Ectodermal cell (in vitro differentiated cells): ENCODE measurements around the gene UST.
"Not testable (repeated sequence)": the region's sequence is repeated elsewhere in the genome, so short reads cannot be mapped to it uniquely, and the experiment has no call there.

Experiments
- H3K27ac ChIP-seq: 2 replicates; pipeline ENCODE4 v1.7.0; 2013; ENCODE audit warnings: mild to moderate bottlenecking, low read depth, low read length; ENCODE audit not compliant: insufficient read depth, poor library complexity, severe bottlenecking
- H3K27me3 ChIP-seq: 2 replicates; pipeline ENCODE4 v1.7.0; 2013; ENCODE audit warnings: mild to moderate bottlenecking, low read length; ENCODE audit not compliant: insufficient read depth, control insufficient read depth, poor library complexity, severe bottlenecking
- H3K36me3 ChIP-seq: one replicate; pipeline ENCODE4 v1.7.0; 2013; ENCODE audit warnings: low read length; ENCODE audit not compliant: control insufficient read depth, insufficient read depth
- H3K4me1 ChIP-seq: one replicate; pipeline ENCODE4 v1.7.0; 2013; ENCODE audit warnings: low read length; ENCODE audit not compliant: control insufficient read depth, insufficient read depth
- H3K4me3 ChIP-seq: 2 replicates; pipeline ENCODE4 v1.7.0; 2013; ENCODE audit warnings: low read depth, low read length, control low read depth; ENCODE audit not compliant: insufficient read depth
- H3K9me3 ChIP-seq: 2 replicates; pipeline ENCODE4 v1.7.0; 2013; ENCODE audit warnings: mild to moderate bottlenecking, low read length, moderate library complexity; ENCODE audit not compliant: control insufficient read depth
- WGBS, 2 experiments: methylation state at CpG; one replicate each; pipeline ENCODE4 v1.1.7; 2013; ENCODE audit warnings: missing lambda C conversion rate in 2 of 2; 5-methylcytosine and 5-hydroxymethylcytosine counted together

UST gene

DNA sequence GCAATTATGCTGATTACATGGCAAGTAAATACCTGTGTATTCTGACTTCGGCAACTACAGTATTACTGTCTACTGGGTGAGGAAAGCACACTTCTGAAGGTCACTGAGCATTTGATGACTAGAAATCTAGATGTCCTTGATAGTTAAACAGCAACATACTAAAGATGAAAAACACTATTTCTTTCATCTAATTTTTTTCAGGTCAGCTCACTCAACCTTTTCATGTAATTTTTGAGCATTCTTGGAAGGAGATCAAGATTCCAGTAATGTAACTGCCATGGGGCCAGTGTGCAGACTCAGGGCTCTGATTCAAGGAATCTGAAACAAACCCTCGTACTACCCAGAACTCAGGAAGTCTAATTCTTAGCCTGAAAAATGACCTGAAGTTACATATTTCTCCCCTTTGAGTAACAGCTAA, 348.1 kb downstream of the UST start:
- peaks cover 8% of the 10 kb centered on the region for H3K4me1 ChIP-seq
- no peak overlapping the region for H3K27ac ChIP-seq
- no peaks in the 10 kb centered on the region for H3K9me3 ChIP-seq
- no peaks in the 10 kb centered on the region for H3K27me3 ChIP-seq
- no peaks in the 10 kb centered on the region for H3K36me3 ChIP-seq
- no peak overlapping the region for H3K4me3 ChIP-seq
- WGBS, 2 experiments = 94 to 96% methylated on average over 2 of the region's 2 CpGs

DNA sequence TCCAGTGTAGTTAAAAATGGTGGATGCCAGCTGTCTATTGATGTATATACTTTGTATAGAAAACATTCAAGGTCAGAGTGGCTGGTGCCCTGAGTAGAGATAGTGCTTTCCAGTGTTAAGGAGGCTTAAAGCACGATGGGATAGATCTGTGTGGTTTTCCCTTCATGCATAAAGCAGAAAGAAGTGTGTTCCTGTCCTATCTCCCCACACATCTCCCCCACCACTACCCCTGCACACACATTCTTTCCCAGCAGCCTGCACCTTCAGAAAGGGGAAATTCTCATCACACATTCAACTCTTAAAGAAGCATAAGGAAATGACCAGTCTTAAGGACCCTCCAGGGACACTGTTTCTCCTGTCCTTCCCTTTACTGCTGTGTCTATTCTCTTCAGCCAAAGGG, 349.0 kb downstream of the UST start:
- Histone ChIP-seq H3K4me1 (peaks cover 8% of the 10 kb centered on the region), H3K4me3 (no peak overlapping the region), H3K9me3 (no peaks in the 10 kb centered on the region), H3K36me3 (no peaks in the 10 kb centered on the region), H3K27me3 (no peaks in the 10 kb centered on the region), H3K27ac (no peak overlapping the region)
- WGBS, 2 experiments = 94 to 100% methylated on average over 1 of the region's 1 CpG

DNA sequence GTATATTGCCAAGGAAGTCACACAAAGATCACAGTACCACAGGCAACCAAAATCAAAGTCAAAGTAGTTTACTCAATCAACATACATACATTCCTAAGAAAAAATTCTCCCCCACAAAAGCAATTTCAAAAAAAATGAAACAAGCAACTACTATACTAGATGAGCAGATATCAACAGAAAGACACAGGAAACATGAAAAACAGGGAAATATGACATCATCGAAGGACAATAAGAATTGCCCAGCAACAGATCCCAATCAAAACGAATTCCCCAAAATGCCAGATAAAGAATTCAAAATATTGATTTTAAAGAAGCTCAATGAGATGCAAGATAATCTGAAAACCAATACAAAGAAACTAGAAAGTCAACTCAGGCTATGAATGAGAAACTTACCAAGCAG, 351.0 kb downstream of the UST start:
- Histone ChIP-seq H3K27me3 (no peaks in the 10 kb centered on the region), H3K4me1 (peaks cover 8% of the 10 kb centered on the region), H3K27ac (no peak overlapping the region), H3K9me3 (no peaks in the 10 kb centered on the region), H3K4me3 (no peak overlapping the region), H3K36me3 (no peaks in the 10 kb centered on the region)
- 94 to 97% methylated on average over 2 of the region's 2 CpGs for WGBS, 2 experiments

DNA sequence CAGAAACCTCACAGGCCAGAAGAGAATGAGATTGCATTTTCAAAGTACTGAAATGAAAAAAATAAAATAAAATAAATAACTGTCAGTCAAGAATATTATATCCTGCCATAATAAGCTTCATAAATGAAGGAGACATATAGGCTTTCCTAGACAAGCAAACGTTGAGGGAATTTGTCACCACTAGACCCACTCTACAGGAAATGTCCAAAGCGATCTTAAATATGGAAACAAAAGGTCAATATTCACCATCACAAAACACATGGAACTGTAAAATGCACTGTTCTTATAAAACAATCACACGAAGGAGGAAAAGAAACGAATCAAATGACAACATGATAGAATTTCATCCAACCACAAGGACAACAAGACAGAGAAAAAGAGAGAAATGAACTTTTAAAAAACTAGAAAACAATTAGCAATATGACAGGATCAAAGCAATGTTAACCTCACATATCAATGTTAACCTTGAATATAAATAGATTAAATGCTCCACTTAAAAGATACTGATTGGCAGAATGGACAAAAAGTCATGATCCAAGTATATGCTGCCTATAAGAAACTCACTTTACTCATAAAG, 352.0 kb downstream of the UST start:
- Histone ChIP-seq H3K27me3 (no peaks in the 10 kb centered on the region), H3K27ac (no peak overlapping the region), H3K4me3 (no peak overlapping the region), H3K9me3 (no peaks in the 10 kb centered on the region), H3K36me3 (no peaks in the 10 kb centered on the region), H3K4me1 (peaks cover 7% of the 10 kb centered on the region)
- WGBS, 2 experiments = 90 to 92% methylated on average over 3 of the region's 4 CpGs

DNA sequence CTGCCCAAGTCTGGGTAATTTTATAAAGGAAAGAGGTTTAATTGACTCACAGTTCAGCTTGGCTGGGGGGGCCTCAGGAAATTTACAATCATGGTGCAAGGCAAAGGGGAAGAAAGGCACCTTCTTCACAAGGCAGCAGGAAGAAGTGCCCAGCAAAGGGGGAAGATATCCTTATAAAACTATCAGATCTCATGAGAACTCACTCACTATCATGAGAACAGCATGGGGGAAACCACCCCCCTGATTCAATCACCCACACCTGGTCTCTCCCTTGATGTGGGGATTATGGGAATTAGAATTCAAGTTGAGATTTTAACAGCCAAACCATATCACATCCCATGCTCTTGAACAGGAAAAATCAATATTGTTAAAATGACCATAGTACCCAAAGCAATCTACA, 355.5 kb downstream of the UST start:
- Histone ChIP-seq H3K36me3 (no peaks in the 10 kb centered on the region), H3K4me3 (no peak overlapping the region), H3K9me3 (no peaks in the 10 kb centered on the region), H3K27ac (no peak overlapping the region), H3K27me3 (no peaks in the 10 kb centered on the region), H3K4me1 (no peaks in the 10 kb centered on the region)

DNA sequence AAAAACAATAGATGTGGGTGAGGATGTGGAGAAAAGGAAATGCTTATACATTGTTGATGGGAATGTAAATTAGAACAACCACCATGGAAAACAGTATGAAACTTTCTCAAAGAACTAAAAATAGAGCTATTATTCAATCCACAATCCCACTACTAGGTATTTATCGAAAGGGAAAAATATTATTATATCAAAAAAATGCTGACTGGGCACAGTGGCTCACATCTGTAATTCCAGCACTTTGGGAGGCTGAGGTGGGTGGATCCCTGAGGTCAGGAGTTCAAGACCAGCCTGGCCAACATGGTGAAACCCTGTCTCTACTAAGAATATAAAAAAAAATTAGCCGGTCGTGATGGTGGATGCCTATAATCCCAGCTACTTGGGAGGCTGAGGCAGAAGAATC, 357.1 kb downstream of the UST start:
- H3K4me3 ChIP-seq, H3K27me3 ChIP-seq, H3K36me3 ChIP-seq, H3K9me3 ChIP-seq, H3K27ac ChIP-seq, H3K4me1 ChIP-seq: not testable (repeated sequence)
- 87 to 89% methylated on average over 3 of the region's 3 CpGs for WGBS, 2 experiments

DNA sequence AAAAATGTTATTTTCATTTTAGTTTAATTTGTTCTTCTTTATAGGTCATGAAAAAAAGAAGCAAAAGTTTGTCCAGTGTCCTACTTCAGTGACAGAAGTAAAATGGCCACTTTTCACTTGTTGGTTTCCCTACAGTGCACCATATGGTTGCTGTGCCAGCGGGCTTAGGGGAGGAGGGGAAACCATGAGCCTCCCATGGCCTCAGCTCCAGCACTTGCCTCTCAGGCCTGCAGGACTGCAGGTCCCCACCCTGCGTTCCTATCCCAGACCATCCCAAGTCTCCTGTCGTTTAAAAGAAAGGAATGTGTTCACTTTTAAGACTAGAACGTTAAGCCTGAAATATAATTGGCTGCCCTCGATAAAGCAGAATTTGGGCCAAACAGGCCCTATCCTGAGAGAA, 360.7 kb downstream of the UST start:
- Histone ChIP-seq H3K9me3 (no peaks in the 10 kb centered on the region), H3K4me1 (no peaks in the 10 kb centered on the region), H3K4me3 (no peak overlapping the region), H3K27ac (no peak overlapping the region), H3K27me3 (no peaks in the 10 kb centered on the region), H3K36me3 (no peaks in the 10 kb centered on the region)
- WGBS, 2 experiments = 85 to 87% methylated on average over 5 of the region's 5 CpGs

DNA sequence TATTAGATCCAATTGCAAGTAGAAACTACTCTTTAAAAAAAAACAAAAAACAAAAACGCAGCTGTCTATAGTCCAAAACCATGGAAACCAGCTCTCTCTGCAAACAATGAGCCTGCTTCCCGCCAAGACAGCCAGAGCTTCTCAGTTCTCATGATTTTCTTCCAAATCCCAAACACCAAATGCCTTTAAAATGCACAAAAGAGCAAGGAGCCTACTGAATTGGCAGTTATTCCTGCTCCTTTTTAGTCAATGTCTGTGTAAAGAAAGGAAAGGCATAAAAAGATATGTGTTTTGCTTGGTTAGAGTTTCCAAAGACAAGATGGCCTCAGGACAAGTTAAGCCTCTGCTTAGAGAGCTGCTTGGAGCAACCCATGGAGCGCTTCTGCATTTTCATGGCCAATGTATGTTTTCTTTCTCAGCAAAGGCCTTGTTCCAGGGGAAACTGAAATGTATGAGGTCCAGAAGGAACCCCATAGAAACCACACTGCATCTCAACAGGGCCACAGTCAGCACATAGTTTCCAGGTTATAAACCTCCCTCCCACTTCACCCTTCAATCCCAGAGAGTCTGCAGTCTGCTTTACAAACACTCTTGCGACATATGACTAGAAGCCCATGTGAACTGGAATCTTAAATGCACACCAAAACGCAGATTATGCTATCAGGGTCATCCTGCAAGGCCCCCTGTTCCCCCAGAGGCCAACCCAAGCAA, 361.4 kb downstream of the UST start:
- Histone ChIP-seq H3K4me1 (no peaks in the 10 kb centered on the region), H3K4me3 (no peak overlapping the region), H3K27me3 (no peaks in the 10 kb centered on the region), H3K27ac (peak overlapping the region; percentile 29), H3K9me3 (no peaks in the 10 kb centered on the region), H3K36me3 (no peaks in the 10 kb centered on the region)
- WGBS, 2 experiments = 93 to 94% methylated on average over 5 of the region's 5 CpGs

DNA sequence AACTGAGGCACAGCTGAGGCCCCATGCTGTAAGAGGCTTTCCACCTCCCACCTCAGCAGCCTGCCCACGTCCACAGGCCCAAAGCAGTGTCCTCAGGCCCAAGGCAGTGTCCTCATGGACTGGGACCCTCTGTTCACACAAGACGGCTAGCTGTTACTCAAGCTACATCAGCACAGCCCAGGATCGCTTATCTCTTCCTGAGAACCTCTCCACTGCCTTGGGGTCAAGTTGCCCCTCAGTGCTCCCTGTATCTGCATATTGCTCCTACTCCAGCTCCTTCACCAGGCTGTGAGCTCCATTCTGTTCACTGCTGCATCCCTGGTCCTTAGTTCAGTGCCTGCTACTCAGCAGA, 361.9 kb downstream of the UST start:
- no peak overlapping the region for H3K4me3 ChIP-seq
- no peak overlapping the region for H3K27ac ChIP-seq
- 93 to 94% methylated on average over 3 of the region's 3 CpGs for WGBS, 2 experiments
- no peaks in the 10 kb centered on the region for H3K9me3 ChIP-seq
- no peaks in the 10 kb centered on the region for H3K27me3 ChIP-seq
- H3K36me3 ChIP-seq = no peaks in the 10 kb centered on the region
- H3K4me1 ChIP-seq = no peaks in the 10 kb centered on the region

DNA sequence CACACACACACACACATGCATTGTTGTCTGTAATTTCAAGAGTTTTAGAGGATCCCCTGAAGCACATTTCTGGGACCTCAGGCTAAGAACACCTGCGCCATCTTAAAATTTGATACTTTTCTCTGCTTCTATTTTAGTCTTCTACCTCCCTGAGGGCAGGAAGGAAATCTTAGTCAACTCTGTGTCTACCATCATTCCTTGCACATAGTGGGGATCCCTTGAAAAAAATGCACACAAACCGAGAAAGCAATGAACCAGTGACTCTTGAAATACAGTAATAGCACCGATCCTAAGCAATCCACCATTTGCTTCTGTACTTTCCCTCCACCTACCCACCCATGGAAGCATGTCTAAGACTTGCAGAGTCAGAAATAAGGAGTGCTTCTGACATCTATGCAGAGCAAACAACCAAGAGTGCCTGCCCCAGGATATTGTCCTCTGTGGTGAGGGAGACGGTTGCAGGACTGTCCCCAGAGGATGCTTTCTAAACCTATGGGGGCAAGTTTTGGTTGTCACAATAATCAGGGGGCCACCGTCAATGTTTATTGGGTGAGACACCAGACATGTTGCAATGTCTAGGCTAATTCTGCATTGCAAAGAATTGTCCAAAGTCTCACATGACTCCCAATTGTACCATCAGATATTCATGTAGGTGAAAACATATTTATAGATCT, 362.7 kb downstream of the UST start:
- H3K27ac ChIP-seq = no peak overlapping the region
- WGBS, 2 experiments = 92 to 93% methylated on average over 5 of the region's 5 CpGs
- H3K27me3 ChIP-seq = no peaks in the 10 kb centered on the region
- H3K9me3 ChIP-seq = no peaks in the 10 kb centered on the region
- H3K36me3 ChIP-seq = no peaks in the 10 kb centered on the region
- no peaks in the 10 kb centered on the region for H3K4me1 ChIP-seq
- H3K4me3 ChIP-seq = no peak overlapping the region
